ENCODE measurements around the gene GRIK4.

GRIK4 gene

GRCh38 chr11:120954381-120954780, 442.8 kb downstream of the GRIK4 start:
- Mint-ChIP-seq H3K27ac (no peak overlapping the region), H3K4me3 (no peak overlapping the region), H3K9me3 (no peaks in the 10 kb centered on the region), H3K36me3 (ENCODE audit: low read depth) (no peaks in the 10 kb centered on the region), H3K27me3 (peaks cover 27% of the 10 kb centered on the region), H3K4me1 (ENCODE audit: low read depth) (peaks cover 18% of the 10 kb centered on the region)
- DNase-seq, result no peak

DNA sequence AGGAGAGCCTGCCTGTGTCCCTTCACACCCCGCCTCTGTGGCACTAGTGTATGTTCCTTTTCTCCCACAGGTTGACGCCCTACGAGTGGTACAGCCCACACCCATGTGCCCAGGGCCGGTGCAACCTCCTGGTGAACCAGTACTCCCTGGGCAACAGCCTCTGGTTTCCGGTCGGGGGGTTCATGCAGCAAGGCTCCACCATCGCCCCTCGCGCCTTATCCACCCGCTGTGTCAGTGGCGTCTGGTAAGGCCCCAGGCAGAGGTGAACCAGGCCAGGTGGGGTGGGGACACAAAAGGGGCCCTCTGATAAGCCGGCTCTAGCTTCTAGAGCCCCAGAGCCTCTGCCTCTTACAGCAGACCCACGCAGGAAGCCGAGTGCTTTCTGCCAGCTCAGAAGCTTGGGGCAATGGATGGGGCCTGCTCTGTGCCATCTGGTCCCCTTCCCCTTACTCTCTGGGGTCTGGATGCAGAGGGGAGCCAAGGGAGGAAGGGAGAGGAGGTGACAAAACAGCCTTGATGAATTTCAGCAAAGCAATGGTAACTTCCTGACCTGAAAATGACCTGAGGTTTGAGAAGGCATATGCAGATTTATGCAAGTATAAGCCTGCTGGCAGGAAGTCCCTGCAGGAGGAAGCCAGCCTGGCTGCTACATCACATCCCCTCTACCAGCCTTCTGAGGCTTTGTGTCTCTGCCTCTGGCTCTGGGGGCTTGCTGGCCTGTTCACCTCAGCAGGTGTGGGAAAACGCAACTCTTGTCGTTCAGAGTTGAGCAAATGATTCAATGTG, 445.4 kb downstream of the GRIK4 start:
- Mint-ChIP-seq H3K9me3 (no peaks in the 10 kb centered on the region), H3K4me1 (ENCODE audit: low read depth) (peaks cover 18% of the 10 kb centered on the region), H3K27me3 (peaks cover 16% of the 10 kb centered on the region), H3K27ac (peak overlapping the region; percentile 73), H3K4me3 (no peak overlapping the region), H3K36me3 (ENCODE audit: low read depth) (no peaks in the 10 kb centered on the region)
- DNase-seq, result peak; percentile 40

DNA sequence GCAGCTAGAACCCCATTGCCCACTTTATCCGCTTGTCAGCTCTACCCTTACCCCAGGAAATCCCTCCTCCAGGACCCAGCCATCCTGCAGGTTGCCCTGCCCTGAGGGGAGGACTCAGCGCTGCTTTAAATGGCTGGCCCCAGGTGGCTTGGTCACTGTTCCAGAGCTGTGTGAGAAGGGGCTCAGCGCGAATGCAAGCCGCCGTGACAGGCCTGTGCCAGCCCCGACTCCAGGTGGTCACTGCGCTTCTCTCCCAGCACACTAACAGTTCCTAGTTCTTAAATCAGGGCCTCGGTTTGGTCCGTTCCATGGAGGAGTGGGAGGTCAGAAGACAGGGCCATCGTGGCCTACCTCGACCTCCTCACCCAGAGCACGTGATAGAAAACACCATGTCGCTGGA, 446.6 kb downstream of the GRIK4 start:
- H3K9me3 Mint-ChIP-seq, result no peaks in the 10 kb centered on the region
- no peak overlapping the region for H3K27ac Mint-ChIP-seq
- no peak for DNase-seq
- peaks cover 13% of the 10 kb centered on the region for H3K4me1 Mint-ChIP-seq (ENCODE audit: low read depth)
- H3K4me3 Mint-ChIP-seq, result no peak overlapping the region
- H3K27me3 Mint-ChIP-seq, result peaks cover 11% of the 10 kb centered on the region
- H3K36me3 Mint-ChIP-seq (ENCODE audit: low read depth), result no peaks in the 10 kb centered on the region

DNA sequence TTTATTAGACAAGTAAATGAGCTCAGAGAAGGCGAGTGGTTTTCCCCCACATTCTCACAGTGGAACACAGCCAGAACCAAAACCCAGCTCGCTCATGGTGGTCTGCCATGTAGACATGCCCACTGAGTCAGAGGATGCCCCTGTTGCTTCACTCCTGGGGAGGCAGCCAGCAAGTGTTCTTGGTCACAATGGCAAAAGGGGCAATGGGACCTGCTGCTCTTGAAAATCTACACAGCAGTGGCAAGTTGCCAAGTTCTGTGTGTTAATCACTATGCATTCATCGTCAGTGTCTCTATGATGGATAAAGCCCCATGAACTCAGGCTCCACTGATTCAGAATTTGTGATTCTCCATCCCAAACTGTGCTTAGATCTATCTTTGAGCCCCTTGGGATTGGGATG, 447.6 kb downstream of the GRIK4 start:
- no peak for DNase-seq
- Mint-ChIP-seq H3K4me3 (no peak overlapping the region), H3K36me3 (ENCODE audit: low read depth) (no peaks in the 10 kb centered on the region), H3K9me3 (no peaks in the 10 kb centered on the region), H3K27ac (no peak overlapping the region), H3K4me1 (ENCODE audit: low read depth) (peaks cover 13% of the 10 kb centered on the region), H3K27me3 (peaks cover 13% of the 10 kb centered on the region)

- no peak for DNase-seq
- Mint-ChIP-seq H3K27me3 (peaks cover 22% of the 10 kb centered on the region), H3K4me1 (ENCODE audit: low read depth) (no peaks in the 10 kb centered on the region), H3K9me3 (no peaks in the 10 kb centered on the region), H3K4me3 (no peak overlapping the region), H3K27ac (no peak overlapping the region), H3K36me3 (ENCODE audit: low read depth) (no peaks in the 10 kb centered on the region)
Observed at GRCh38 chr11:120964857-120965256, 453.3 kb downstream of the GRIK4 start.

GRCh38 chr11:120966840-120967239, 455.3 kb downstream of the GRIK4 start:
- no peaks in the 10 kb centered on the region for H3K36me3 Mint-ChIP-seq (ENCODE audit: low read depth)
- H3K4me1 Mint-ChIP-seq (ENCODE audit: low read depth), result no peaks in the 10 kb centered on the region
- DNase-seq, result no peak
- peaks cover 20% of the 10 kb centered on the region for H3K27me3 Mint-ChIP-seq
- no peak overlapping the region for H3K4me3 Mint-ChIP-seq
- no peak overlapping the region for H3K27ac Mint-ChIP-seq
- H3K9me3 Mint-ChIP-seq, result no peaks in the 10 kb centered on the region

DNA sequence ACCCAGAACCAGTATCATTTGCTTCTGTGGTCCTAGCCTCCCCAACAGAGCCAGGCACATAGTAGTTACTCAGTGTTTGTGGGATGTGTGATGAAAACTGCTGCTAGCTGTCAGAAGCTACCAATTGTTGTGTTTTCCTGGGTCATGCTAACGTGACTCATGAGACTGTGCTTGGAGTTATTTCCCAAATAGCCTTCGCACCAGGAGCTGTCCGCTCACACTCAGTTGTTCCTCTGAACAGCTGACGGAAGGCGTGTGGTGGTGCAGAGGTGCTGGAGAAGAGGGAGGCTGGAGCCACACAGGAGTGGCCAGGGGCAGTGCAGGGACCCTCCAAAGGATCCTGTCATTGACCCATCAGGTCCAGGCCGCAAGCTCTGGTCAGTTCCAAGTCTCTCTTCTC, 458.4 kb downstream of the GRIK4 start:
- H3K4me1 Mint-ChIP-seq (ENCODE audit: low read depth), result no peaks in the 10 kb centered on the region
- peaks cover 28% of the 10 kb centered on the region for H3K27me3 Mint-ChIP-seq
- H3K9me3 Mint-ChIP-seq, result no peaks in the 10 kb centered on the region
- no peak overlapping the region for H3K4me3 Mint-ChIP-seq
- no peak overlapping the region for H3K27ac Mint-ChIP-seq
- DNase-seq, result no peak
- H3K36me3 Mint-ChIP-seq (ENCODE audit: low read depth), result no peaks in the 10 kb centered on the region

GRCh38 chr11:120971825-120972224, 460.3 kb downstream of the GRIK4 start:
- no peaks in the 10 kb centered on the region for H3K36me3 Mint-ChIP-seq (ENCODE audit: low read depth)
- H3K4me3 Mint-ChIP-seq, result no peak overlapping the region
- peaks cover 32% of the 10 kb centered on the region for H3K27me3 Mint-ChIP-seq
- no peak for DNase-seq
- H3K4me1 Mint-ChIP-seq (ENCODE audit: low read depth), result no peaks in the 10 kb centered on the region
- H3K27ac Mint-ChIP-seq, result no peak overlapping the region
- H3K9me3 Mint-ChIP-seq, result no peaks in the 10 kb centered on the region

- no peak overlapping the region for H3K4me3 Mint-ChIP-seq
- H3K9me3 Mint-ChIP-seq, result no peaks in the 10 kb centered on the region
- no peaks in the 10 kb centered on the region for H3K4me1 Mint-ChIP-seq (ENCODE audit: low read depth)
- H3K36me3 Mint-ChIP-seq (ENCODE audit: low read depth), result no peaks in the 10 kb centered on the region
- H3K27me3 Mint-ChIP-seq, result peaks cover 38% of the 10 kb centered on the region
- H3K27ac Mint-ChIP-seq, result no peak overlapping the region
- DNase-seq, result no peak
Observed at GRCh38 chr11:120972621-120973020, 461.1 kb downstream of the GRIK4 start.

DNA sequence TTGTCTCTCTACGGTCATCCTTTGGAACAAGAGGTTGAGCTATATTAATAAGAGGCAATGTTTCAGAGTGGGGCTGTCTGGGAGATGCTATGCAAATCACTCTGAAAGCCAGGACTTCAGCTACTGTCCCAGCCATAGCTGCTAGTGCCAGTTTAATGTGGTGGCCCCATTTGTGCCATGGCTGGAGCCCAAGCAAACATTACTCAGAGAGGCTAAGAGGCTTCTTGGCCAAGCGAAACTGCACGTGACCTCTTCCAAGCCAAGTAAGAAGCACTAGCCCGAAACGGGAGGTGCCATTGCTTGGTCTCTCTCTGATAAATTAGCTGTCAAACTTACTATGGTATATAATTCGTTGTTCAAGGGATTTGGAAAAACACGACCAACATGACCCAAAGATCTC, 462.0 kb downstream of the GRIK4 start:
- Mint-ChIP-seq H3K9me3 (no peaks in the 10 kb centered on the region), H3K4me3 (no peak overlapping the region), H3K27me3 (peaks cover 40% of the 10 kb centered on the region), H3K36me3 (ENCODE audit: low read depth) (no peaks in the 10 kb centered on the region), H3K4me1 (ENCODE audit: low read depth) (no peaks in the 10 kb centered on the region), H3K27ac (no peak overlapping the region)
- no peak for DNase-seq

DNA sequence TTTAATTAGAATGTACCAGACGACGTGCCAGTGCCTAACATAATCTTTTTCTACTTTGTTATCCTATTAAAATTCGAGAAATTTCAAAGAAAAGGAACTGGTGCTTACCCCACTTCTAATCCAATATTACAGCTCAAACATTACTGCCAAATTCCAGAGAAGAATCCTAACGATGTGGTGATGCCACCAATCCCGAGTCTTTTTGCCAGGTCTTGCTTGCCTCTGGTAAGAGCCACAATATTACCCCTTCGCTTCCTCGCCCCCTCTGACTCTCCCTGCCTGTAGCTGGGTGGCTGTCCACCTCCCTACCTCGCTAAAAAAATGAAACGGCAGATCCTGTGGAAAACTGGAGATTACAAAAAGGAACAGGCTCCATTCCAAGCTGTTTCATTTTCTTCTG, 462.9 kb downstream of the GRIK4 start:
- Mint-ChIP-seq H3K4me3 (no peak overlapping the region), H3K27ac (no peak overlapping the region), H3K36me3 (ENCODE audit: low read depth) (no peaks in the 10 kb centered on the region), H3K4me1 (ENCODE audit: low read depth) (no peaks in the 10 kb centered on the region), H3K27me3 (peaks cover 39% of the 10 kb centered on the region), H3K9me3 (no peaks in the 10 kb centered on the region)
- no peak for DNase-seq

GRCh38 chr11:120974965-120975364, 463.4 kb downstream of the GRIK4 start:
- peaks cover 39% of the 10 kb centered on the region for H3K27me3 Mint-ChIP-seq
- DNase-seq, result no peak
- no peaks in the 10 kb centered on the region for H3K36me3 Mint-ChIP-seq (ENCODE audit: low read depth)
- no peaks in the 10 kb centered on the region for H3K4me1 Mint-ChIP-seq (ENCODE audit: low read depth)
- no peak overlapping the region for H3K27ac Mint-ChIP-seq
- no peak overlapping the region for H3K4me3 Mint-ChIP-seq
- no peaks in the 10 kb centered on the region for H3K9me3 Mint-ChIP-seq

- no peak for DNase-seq
- Mint-ChIP-seq H3K36me3 (ENCODE audit: low read depth) (no peaks in the 10 kb centered on the region), H3K27ac (no peak overlapping the region), H3K9me3 (no peaks in the 10 kb centered on the region), H3K4me1 (ENCODE audit: low read depth) (no peaks in the 10 kb centered on the region), H3K27me3 (peaks cover 39% of the 10 kb centered on the region), H3K4me3 (no peak overlapping the region)
Observed at GRCh38 chr11:120977266-120978137, 466.0 kb downstream of the GRIK4 start.

DNA sequence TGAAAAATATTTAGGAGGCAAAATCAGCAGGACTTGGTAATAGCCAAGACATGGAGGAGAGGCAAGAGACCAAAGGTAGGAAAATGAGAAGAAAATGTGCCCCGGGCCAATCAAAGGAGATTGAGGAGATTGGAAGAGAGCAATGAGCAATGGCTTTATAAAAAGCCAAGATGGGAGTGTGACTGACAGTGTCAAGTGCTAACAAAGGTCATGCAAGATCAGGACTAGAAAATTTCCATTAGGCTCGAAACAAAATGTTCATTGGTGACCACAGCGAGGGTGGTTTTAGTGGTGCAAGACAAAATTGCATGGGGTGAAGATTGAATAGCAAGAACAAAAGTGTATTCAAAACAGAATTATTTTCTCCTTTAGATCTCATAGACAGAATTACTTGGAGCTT, 467.2 kb downstream of the GRIK4 start:
- no peaks in the 10 kb centered on the region for H3K9me3 Mint-ChIP-seq
- H3K27me3 Mint-ChIP-seq, result peaks cover 43% of the 10 kb centered on the region
- H3K36me3 Mint-ChIP-seq (ENCODE audit: low read depth), result no peaks in the 10 kb centered on the region
- no peak overlapping the region for H3K27ac Mint-ChIP-seq
- DNase-seq, result no peak
- H3K4me1 Mint-ChIP-seq (ENCODE audit: low read depth), result no peaks in the 10 kb centered on the region
- H3K4me3 Mint-ChIP-seq, result no peak overlapping the region
